HG03060 (cell line): ENCODE data around the gene COPS4.
"Not testable (repeated sequence)": the region's sequence is repeated elsewhere in the genome, so short reads cannot be mapped to it uniquely, and the experiment has no call there.

ENCODE experiments used
- ATAC-seq: cut with Tn5 transposase; IDR thresholded peaks from one replicate; pipeline ENCODE4 v1.9.1; 2021; ENCODE audit warnings: low read depth, moderate number of reproducible peaks; ENCODE audit not compliant: unreplicated experiment

The COPS4 gene

DNA sequence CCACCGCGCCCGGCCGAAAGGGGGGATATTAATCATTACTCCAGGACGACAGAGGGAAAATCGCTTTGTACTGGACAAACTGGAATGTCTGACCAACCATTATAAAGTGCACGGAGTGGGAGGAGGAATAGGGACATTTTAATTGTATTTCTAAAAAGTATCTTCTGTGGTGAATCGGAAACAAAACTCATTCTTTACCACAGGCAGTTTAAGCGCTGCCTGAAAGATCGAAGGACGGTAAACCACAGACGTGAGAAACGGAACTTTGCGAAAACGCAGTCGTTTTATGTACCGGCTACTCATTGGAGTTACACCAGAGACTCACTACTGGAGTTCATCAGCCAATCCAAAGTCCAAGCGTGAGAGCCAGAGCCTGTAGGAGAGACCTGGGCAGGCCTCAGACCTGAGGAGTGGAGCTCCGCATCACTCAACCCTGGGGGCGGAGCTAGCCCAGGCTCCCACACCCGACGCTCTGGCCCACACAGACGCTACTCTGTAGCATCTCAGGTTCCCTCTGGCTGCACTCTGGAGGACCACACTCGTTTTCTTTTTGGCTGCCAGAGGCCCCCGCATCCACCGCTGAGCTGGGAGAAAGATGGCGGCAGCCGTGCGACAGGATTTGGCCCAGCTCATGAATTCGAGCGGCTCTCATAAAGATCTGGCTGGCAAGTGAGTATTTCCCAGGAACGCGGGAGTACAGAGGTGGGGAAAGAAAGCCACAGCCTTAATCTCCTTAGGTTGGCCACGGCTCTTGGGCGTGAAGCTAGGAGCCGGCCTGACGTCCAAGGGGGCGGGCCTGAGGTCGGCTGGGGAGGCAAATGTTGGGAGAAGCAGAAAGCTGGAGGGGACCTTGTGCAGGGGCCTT, at the start of gene COPS4:
COPS4 (plus strand) TSS at position 554 of the 865 bp plus-strand sequence; CDS start at position 596, 42 bp downstream.
- peak; percentile 95 for ATAC-seq

DNA sequence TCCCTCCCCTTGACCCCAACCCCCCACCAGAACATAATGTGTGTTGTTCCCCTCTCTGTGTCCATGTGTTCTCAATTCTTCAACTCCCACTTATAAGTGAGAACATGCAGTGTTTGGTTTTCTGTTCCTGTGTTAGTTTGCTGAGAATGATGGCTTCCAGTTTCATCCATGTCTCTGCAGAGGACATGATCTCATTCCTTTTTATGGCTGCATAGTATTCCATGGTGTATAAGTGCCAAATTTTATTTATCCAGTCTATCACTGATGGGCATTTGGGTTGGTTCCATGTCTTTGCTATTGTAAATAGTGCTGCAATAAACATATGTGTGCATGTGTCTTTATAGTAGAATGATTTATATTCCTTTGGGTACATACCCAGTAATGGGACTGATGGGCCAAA, 47.5 kb upstream of the COPS4 start:
- ATAC-seq: not testable (repeated sequence)

DNA sequence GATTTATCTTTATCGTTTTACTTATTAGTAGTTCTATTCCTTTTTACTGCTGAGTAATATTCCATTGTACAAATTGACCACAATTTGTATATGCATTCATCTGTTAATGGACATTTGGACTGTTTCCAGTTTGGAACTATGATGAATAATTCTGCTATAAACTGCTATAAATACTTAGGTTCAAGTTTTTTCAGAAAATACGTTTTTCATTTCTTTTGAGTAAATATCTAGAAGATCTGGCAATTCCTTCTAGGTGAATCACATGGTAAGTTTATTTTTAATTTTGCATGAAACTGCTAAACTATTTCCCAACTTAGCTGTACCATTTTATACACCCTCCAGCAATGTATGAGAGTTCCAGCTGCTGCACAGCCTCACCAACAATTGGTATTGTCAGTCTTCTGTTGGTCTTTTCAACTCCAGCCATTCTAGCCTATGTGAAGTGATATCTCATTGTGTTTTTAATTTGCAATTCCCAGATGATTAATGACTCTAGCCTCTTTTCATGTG, 46.6 kb upstream of the COPS4 start:
- ATAC-seq: no peak

DNA sequence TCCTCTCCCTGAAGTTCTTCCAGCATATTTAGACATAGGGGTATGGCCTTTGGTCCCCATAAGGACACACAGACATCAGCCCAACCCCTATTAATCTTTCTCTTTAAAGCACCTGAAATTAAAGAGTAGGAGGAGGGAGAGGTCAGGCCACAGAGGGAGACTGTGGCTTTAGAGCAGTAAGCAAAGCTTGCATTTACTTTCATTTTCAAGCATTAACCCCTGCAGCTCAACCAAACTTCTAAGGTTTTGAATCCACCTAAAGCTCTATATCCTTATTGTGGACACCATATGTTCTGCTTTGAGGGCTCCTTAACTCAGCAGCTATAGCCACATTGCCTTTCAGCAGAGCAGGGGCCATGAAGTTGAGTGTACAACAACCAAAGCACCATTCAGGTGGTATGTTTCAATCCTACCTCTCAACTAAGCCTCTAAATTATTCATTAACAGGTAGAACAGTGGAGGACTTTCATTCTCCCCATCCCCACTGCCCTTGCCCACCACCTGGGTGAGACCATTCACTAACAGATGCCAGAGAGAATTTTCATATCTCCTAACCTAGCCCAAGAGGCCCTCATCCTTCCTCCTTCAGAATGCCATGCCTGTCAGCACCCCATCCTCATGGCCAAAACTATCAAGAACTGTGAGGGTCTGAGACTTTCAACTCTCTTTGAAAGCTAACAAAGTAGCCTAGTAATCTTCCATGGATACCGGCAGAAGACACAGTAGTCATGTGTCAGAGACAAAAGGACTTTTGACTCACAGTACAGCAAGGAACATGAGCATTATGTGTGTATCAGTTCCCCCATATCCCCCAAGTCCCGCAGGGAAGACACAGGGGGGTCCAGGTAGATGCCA, 45.2 kb upstream of the COPS4 start:
- peak; percentile 65 for ATAC-seq

DNA sequence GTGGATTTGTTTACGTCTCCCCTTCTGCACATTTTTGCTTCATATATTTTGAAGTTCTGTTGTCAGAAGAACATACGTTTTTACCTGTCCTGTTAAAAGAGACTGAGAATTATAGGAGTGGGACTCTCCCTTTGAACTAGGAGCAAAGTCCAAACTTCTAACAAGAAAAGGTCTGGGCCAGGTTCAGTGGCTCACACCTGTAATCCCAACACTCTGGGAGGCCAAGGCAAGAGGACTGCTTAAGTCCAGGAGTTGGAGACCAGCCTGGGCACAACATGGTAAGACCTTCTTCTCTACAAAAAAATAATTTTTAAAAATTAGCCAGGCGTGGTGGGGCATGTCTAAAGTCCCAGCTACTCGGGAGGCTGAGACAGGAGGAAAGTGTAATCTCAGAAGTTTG, 40.1 kb upstream of the COPS4 start:
- no peak for ATAC-seq

DNA sequence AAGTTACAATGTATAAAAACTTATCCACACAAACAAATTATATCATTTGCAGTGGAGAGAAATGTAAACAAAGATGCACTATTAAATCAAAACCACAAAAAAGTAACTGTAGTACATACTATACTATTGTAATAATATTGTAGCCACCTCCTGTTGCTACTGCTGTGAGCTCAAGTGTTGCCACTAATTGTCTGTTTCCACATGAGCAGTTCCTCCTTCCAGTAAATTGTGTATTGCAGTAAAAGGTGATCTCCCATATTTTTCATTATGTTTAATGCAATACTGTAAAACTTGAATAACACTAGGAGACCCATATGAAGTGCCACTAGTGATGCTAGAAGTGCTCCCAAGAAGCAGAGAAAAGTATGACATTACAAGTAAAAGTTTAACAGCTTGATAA, 36.1 kb upstream of the COPS4 start:
- no peak for ATAC-seq

DNA sequence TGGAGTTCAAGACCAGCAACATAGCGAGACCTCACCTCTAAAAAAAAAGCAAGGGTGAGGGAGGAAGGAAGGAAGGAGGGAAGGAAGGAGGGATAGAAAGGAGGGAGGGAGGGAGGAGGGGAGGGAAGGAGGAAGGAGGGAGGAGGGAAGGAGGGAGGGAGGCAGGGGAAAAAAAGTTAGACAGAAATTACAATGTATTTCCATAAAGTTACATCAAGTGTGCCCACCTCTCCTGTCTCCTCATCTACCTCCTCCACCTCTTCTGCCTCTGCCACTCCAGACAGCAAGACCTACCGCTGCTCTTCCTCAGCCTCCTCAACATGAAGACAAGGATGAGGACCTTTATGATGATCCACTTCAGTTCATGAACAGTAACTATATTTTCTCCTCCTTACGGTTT, 32.7 kb upstream of the COPS4 start:
- no peak for ATAC-seq

DNA sequence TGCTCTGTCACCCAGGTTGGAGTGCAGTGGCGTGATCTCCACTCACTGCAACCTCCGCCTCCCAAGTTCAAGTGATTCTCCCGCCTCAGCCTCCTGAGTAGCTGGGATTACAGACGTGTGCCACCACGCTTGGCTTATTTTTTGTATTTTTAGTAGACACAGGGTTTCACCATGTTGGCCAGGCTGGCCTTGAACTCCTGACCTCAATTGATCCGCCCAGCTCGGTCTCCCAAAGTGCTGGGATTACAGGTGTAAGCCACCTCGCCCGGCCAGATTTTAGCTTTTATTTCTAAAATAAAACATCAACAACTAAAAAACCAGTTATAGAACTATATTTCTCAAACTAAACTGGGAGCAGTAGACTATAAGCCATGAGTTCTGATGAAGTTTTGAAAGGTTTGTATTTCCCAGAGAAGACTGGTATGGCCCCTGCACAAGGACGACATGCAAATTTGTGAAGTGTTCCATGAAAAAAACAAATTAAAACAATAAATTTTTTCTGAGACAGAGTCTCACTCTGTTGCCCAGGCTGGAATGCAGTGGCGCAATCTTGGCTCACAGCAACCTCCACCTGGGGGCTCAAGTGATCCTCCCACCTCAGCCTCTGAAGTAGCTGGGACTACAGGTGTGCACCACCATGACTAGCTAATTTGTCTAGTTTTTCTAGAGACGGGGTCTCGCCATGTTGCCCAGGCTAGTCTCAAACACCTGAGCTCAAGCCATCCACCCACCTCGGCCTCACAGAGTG, 31.8 kb upstream of the COPS4 start:
- ATAC-seq: not testable (repeated sequence)

DNA sequence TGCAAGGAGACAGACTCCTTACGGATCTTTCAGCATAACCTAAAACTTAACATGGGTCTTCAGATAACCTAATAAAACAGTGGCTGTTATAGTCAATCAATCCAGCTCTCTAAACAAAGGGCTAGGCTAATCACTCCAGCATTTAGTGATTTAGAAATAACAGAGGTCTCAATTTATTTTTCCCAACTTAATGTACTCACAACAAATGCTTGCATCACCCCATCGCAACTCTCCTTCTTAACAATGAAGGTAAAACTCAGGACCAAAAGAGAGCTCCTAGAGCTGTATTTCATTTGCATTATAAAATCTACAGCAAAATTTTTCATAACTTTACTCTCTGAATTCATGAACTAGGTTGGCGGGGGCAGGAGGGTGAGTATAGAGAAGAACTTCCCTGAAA, 25.5 kb upstream of the COPS4 start:
- ATAC-seq: no peak

DNA sequence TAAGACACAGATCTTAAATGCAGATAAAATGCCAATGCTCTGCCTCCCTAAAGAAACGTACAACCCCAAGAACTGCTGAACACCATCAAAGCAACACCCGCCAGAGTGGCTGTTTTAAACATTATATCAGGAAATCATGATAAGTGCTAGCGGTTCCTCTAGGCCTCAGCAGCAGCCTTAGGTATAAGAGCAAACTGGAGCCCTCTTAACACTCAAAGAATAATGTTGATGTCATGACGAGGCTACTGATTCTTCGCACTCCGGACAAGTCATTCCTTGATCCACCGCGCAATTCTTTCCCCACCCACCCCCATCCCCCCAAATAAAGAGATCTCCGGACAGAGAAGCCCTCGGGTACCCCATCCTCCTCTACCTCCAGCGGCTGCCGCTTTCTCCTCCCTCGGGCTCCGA, 24.9 kb upstream of the COPS4 start:
- ATAC-seq: no peak

DNA sequence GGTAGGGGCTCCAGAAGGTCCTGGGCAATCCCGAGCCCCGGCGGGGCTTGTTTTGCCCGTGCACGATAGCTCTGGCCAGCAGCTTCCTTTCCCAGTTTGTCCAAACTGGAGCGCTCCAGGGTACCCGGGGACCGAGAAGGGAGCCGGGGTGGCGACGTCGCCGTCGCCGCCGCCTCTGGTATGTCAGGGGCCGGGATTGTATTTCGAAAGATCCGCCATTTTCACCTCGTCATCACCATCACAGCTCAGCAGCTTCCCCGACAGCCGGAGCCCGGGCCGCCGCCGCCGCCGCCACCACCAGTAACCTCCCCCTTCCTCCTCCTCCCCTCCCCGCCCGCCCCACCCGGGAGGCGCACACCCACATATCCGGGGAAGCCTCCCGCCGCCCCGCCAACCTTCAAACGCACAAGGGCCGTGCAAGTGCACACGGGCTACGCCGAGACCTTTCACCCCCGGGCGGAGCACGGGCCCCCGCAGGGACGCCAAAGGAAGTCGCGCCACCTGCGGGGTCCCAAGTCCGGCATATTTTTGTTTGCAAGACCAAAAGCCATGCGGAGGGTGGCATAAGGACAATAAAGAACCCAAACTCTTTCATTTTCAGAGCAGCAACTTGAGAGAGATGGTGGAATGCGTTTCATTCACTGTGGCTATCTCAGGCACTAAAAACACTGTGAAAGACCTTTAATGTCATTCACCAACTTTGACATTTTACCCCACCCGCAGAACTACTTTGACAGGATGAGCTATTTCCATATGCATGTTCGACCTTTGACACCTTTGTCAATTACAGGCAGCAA, 24.3 kb upstream of the COPS4 start, which contains the start of gene LIN54:
LIN54 (minus strand) TSS at position 302 of the 797 bp plus-strand sequence. CDS start 25,979 bp downstream, outside the sequence.
- ATAC-seq: no peak

DNA sequence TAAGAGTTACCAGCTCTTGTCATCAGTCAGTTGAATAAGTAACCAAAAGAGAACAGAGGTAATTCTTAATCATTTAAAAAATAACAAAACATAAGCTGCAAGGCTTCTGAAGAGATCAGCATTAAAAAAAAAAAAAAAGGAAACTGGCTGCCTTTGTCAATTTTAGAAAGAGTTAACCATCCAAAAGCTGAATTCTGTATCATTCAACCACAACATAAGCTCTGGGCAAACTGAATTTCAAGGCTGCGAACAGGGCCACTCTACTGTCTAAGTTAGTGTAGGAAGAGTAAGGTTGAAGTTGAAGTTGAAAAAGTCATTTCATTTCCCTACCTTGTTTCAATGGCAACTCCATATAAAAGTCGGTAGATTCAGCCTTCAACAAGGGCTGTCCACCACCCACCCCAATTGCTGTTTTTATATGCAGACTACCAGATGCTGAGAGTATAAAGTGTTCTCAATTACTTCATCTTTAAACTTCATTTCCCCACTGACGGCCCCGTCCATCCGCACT, 23.2 kb upstream of the COPS4 start:
- ATAC-seq: no peak

DNA sequence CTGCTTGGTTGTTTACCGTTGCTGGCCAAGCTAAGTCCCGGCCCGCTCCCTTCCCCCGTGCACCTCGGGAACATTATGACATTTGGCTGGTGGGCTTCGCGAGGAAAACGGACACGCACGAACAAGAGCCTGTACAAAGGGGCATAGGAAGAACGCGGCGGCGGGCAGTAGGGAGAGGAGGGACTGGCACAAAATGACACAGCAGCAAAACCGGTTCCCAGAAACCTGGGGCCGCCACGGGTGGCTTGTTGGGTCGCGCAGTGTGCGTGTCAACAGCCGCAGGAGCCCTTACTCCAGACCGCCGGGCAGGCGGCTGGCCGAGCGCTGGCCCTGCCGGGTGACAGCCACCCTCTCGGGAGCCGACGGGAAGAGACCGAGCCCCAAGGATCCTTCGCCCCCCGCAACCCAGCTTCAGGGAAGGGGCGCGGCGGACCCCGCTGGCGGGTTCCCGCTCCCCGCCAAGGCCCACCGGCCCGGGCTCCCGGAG, 22.7 kb upstream of the COPS4 start:
- peak; percentile 1 for ATAC-seq

DNA sequence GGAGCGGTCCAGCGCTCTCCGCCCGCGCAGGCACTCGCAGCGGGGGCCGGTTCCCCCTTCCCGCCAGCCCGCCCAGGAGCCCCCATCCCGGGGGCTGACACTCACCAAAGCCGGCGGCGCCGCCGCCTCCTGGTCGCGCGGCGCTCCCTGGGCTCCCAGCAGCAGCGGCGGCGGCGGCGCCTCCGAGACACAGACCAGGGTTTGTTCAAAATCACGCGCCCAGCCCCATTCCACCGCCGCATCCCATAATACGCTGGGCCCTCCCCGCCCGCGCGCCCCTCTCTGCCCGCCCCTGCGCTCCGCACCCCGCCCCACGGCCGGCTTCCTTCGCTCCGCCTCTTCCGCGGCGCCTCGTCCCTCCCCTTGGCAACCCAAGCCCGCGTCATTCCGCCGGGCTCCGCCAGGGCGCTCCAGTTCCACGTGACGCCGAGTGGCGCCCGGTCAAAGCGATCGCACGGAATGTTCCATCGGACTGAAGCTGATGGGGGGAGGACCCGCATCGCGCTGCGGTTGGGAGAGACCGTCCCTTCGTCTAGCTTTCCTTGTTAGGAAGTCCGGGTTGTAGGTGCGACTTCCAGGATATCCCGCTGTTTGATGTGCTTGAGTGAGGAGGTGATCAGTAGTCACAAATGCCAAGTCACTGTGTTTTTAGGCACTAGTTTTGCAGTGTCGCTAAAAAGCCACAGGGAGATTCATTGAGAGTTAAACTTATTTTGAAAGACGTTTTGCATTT, 22.1 kb upstream of the COPS4 start:
- peak; percentile 57 for ATAC-seq

DNA sequence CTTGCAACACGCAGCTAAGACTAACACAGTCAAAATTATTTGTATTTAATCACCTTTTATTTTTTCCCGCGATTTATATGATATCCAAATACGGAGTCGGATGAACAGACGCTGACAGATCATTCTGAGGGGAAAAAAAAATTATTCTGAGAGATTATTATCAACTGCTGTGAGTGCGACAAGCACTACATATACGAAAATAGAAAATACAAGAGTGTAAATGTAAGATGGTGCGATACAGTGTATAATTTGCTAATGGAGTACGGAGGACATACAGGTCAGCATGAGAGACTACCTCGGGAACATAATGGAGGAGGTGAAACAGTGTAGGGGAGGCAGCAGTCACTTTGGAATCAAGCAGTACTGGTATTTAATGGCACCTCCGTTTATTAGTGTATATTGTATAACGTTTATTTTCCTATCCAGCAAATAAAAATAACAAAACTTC, 21.5 kb upstream of the COPS4 start:
- no peak for ATAC-seq

DNA sequence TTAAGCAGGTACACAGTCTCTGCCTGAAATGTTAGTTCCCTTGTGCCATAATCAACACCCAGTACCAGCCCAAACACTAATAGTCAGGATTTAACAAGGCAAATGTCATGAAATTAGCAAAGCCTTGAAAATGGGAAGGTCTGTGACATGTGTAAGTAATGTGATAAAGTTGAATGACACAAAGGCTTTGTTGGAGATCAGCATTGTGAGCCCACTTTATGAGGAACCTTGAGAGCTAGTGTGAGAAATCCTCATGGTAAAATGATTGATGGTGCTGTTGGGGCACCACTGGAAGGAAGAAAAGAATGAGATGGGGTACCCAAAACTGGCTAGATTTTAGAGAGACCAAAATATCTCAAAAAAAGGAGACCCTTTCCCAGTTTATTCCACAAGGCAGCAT, 21.1 kb upstream of the COPS4 start:
- no peak for ATAC-seq

DNA sequence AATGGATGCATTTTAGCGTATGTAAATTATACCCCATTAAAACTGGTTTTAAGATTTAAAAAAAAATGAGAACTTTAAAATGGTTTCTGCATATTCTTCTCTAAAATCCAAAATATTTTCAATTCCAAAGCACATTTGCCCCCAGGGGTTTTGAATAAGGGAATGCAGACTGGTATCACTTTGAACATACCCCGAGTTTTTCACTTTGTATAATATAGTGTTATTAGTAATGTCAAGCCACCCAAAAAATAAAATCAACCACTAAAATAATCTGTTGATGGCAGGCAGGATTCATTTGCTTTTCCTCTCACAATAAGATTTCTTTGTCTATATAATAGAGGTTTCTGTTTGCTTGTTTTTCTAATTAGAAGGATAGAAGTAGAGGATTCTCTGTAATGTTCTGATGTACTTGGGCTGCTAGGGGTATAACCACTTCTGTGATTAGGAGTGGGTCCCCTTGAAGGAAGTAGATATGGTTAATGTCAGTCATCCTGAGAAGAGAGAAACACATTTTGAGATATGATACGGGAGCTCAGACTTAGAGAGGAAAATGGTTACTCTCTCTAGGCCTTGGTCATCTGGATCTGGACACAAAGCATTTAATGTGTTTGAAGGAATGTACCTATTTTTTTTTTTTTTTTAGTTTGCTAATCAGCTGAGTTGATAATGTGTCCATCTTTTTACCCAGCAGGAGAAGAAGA, 15.0 kb upstream of the COPS4 start:
- ATAC-seq: no peak
